Measurements from ENCODE around the gene ARHGAP28. TPM values are rescaled to one million over a fixed set of nuclear protein-coding genes. Genes with fewer than 3 reads are reported as not detected.

ARHGAP28 gene
- total and polyA plus RNA-seq, 10 of the 15 experiments (the other 5 are each of a cell fraction or from before 2014, with no cell fraction given), result not detected

GRCh38 chr18:6733758-6734157 lies 4.2 kb downstream of the ARHGAP28 start (continued):
- TF ChIP-seq SKIL (IDR thresholded peaks at IDR 0.05; ENCODE audit: low read depth, poor library complexity, severe bottlenecking), result no peak
- TF ChIP-seq, protein P1, sequence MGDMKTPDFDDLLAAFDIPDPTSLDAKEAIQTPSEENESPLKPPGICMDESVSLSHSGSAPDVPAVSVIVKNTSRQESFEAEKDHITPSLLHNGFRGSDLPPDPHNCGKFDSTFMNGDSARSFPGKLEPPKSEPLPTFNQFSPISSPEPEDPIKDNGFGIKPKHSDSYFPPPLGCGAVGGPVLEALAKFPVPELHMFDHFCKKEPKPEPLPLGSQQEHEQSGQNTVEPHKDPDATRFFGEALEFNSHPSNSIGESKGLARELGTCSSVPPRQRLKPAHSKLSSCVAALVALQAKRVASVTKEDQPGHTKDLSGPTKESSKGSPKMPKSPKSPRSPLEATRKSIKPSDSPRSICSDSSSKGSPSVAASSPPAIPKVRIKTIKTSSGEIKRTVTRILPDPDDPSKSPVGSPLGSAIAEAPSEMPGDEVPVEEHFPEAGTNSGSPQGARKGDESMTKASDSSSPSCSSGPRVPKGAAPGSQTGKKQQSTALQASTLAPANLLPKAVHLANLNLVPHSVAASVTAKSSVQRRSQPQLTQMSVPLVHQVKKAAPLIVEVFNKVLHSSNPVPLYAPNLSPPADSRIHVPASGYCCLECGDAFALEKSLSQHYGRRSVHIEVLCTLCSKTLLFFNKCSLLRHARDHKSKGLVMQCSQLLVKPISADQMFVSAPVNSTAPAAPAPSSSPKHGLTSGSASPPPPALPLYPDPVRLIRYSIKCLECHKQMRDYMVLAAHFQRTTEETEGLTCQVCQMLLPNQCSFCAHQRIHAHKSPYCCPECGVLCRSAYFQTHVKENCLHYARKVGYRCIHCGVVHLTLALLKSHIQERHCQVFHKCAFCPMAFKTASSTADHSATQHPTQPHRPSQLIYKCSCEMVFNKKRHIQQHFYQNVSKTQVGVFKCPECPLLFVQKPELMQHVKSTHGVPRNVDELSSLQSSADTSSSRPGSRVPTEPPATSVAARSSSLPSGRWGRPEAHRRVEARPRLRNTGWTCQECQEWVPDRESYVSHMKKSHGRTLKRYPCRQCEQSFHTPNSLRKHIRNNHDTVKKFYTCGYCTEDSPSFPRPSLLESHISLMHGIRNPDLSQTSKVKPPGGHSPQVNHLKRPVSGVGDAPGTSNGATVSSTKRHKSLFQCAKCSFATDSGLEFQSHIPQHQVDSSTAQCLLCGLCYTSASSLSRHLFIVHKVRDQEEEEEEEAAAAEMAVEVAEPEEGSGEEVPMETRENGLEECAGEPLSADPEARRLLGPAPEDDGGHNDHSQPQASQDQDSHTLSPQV (IDR thresholded peaks at IDR 0.05), result no peak

DNA sequence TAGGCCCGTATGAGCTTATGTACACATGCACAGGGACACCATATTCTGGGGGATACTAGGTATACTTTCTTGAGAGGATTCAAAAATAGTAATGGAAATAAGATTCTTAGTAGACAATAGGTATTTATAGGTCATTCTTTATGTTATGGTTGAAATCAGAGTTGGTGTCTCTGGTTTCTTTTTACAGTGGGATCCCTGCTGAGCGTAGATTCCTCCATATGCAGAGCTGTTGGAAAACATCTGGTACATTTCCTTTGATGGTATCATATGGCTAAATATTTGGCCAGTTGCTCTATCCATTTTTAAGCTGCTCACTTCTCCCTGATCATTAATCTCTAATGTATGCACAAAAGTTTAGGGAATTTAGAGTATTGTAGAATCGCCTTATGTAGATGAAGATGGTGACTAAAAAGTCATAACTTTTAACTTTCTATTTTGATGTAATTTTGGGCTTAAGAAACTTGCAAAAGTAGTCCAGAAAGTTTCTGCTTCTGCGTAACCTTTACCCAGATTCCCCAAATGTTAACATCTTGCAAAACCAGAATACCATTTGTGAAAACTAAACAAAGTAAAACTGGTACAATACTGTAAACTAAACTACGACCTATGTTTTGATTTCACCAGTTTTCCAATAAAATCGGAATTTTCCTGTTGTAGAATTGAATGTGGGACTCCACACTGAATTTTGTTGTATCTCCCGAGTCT lies 5.4 kb downstream of the ARHGAP28 start:
- RAD21 ChIA-PET (ENCODE audit: unreplicated experiment), result no interaction called here
- 3% methylated on average over 7 of the region's 7 CpGs for WGBS (ENCODE audit: insufficient coverage, insufficient replicate concordance, low lambda C conversion rate, missing lambda C conversion rate)

More for the DNA sequence above, 5.4 kb downstream of the ARHGAP28 start:
- no peak for TF ChIP-seq HDAC2 (IDR thresholded peaks at IDR 0.05)
- Histone ChIP-seq H3K36me3 (ENCODE audit: control insufficient read depth in 2 of 2, insufficient read depth in 2 of 2, low read length in 1 of 2) (no peaks in the 10 kb centered on the region), H3K9ac (ENCODE audit: control insufficient read depth, insufficient read depth, low read length) (no peak overlapping the region), H2AFZ (ENCODE audit: control insufficient read depth, low read depth, low read length) (no peak overlapping the region), H3K9me3 (replicated peaks; ENCODE audit: control insufficient read depth, insufficient read depth, low read length) (no peaks in the 10 kb centered on the region), H4K20me1 (ENCODE audit: control insufficient read depth, insufficient read depth) (no peaks in the 10 kb centered on the region), H3K4me3 (no peak overlapping the region), H3K4me1 (ENCODE audit: control insufficient read depth, insufficient read depth, low read length) (no peaks in the 10 kb centered on the region), H3K27me3 (replicated peaks in 1 of 2; ENCODE audit: control insufficient read depth in 2 of 2, insufficient read depth in 2 of 2, low read length in 1 of 2) (peaks cover 0 to 2% of the 10 kb centered on the region in 2 experiments; a peak in 1 of 4 replicates), H3K79me2 (ENCODE audit: control insufficient read depth, insufficient read depth, low read length) (no peaks in the 10 kb centered on the region), H3K4me2 (ENCODE audit: control insufficient read depth, insufficient read depth) (no peak overlapping the region), H3K27ac (ENCODE audit: control insufficient read depth, insufficient read depth) (no peak overlapping the region)
- POLR2A ChIA-PET, result no interaction called here
- no peak for ATAC-seq
- intact Hi-C loops (cut with micrococcal nuclease; ENCODE audit: unreplicated experiment), result no loop called here
- no TSS peak for BruUV-seq (replicated peaks)
- in situ Hi-C loops (cut with MboI), result no loop called here
- DNase-seq (ENCODE audit: low read depth, low spot score), result no peak
- CTCF ChIA-PET, result no interaction called here
- SMC1A ChIA-PET (ENCODE audit: uncharacterized antibody, unreplicated experiment), result interaction anchor here (1.2 kb wide), 1 partner anchor 192 kb away, joined by 3 read pairs; no protein-coding TSS in a partner anchor
- FAIRE-seq, result no peak
